Bronchus fibroblast of lung (primary cell): ENCODE measurements around the gene KCNA10. TPM values are rescaled to one million over a fixed set of nuclear protein-coding genes. Genes with fewer than 3 reads are reported as not detected.

Experiments
- total RNA-seq: library from RNA; depleted of rRNA; stranded (reverse); fragments of >200 nt; gene quantifications from 2 replicates; pipeline ENCODE4 v1.2.3, GENCODE V29; 2015

The KCNA10 gene
- not detected in 2 replicates for total RNA-seq

GRCh38 chr1:110519125-110519810 lies at the start of gene KCNA10:
KCNA10 (minus strand) TSS chr1:110519175; CDS start chr1:110518787, 388 bp downstream.

Other genes starting within 250 kb of the KCNA10 start
- gene RBM15, start 179.8 kb downstream of the KCNA10 start, total RNA-seq, result 21.4 and 22.4 TPM in 2 replicates
- gene SLC16A4, start 128.1 kb downstream of the KCNA10 start, total RNA-seq, result 7.7 and 8.6 TPM in 2 replicates
- gene LAMTOR5, start 111.5 kb downstream of the KCNA10 start, total RNA-seq, result 163 and 177 TPM in 2 replicates
- gene PROK1, start 68.0 kb downstream of the KCNA10 start, total RNA-seq, result not detected in 2 replicates
- gene KCNA2, start 87.2 kb upstream of the KCNA10 start, total RNA-seq, result not detected in 2 replicates
- gene KCNA3, start 155.8 kb upstream of the KCNA10 start, total RNA-seq, result 0.17 and 0.45 TPM in 2 replicates